ENCODE results near the gene UXT.
A peak's percentile ranks its signal among the peaks of the same experiment; 100 is the strongest.

Gene UXT

GRCh38 chrX:47658301-47658683 lies 688 bp downstream of the UXT start:
- ATAC-seq (ENCODE audit: insufficient read depth, low read depth) (no peak), DNase-seq (no peak)
- H3K9ac ChIP-seq (ENCODE audit: low read depth, low read length): peak overlapping the region; percentile 91
- peaks cover 24% of the 10 kb centered on the region for H3K4me1 ChIP-seq (ENCODE audit: insufficient read depth, low read length)
- H3K9me3 ChIP-seq (ENCODE audit: insufficient read depth, low read length, severe bottlenecking): no peaks in the 10 kb centered on the region
- H3K4me3 ChIP-seq (ENCODE audit: low read depth in 1 of 2, low read length in 2 of 2): peak overlapping the region; percentile 70 to 83; a peak in 3 of 4 replicates
- TF ChIP-seq EZH2 (IDR thresholded peaks at IDR 0.05; ENCODE audit: borderline replicate concordance, low read depth, low read length, severe bottlenecking): no peak
- no peak for TF ChIP-seq CTCF (IDR thresholded peaks at IDR 0.05; ENCODE audit: borderline replicate concordance, extremely low read depth, low read length, poor library complexity, severe bottlenecking)
- peaks cover 14% of the 10 kb centered on the region for H3K79me2 ChIP-seq (ENCODE audit: insufficient read depth, low read length)
- H4K20me1 ChIP-seq (ENCODE audit: insufficient read depth, low read length): no peaks in the 10 kb centered on the region
- peak overlapping the region; percentile 78 for H3K4me2 ChIP-seq (ENCODE audit: insufficient read depth, low read length)
- peak overlapping the region; percentile 96 for H3K27ac ChIP-seq (ENCODE audit: low read length)
- peak overlapping the region; percentile 68; the same call in 1 of the 2 replicates for H2AFZ ChIP-seq (ENCODE audit: low read depth, low read length)
- no peaks in the 10 kb centered on the region for H3K27me3 ChIP-seq (ENCODE audit: insufficient read depth, low read length, poor library complexity)
- H3K36me3 ChIP-seq (ENCODE audit: insufficient read depth, low read length): peaks cover 35% of the 10 kb centered on the region

- Histone ChIP-seq H3K27ac (ENCODE audit: low read length) (peak overlapping the region; percentile 78), H3K9me3 (ENCODE audit: insufficient read depth, low read length, severe bottlenecking) (no peaks in the 10 kb centered on the region), H3K27me3 (ENCODE audit: insufficient read depth, low read length, poor library complexity) (no peaks in the 10 kb centered on the region), H3K4me1 (ENCODE audit: insufficient read depth, low read length) (peaks cover 39% of the 10 kb centered on the region), H3K9ac (ENCODE audit: low read depth, low read length) (peak overlapping the region; percentile 51), H3K4me3 (ENCODE audit: low read depth in 1 of 2, low read length in 2 of 2) (peak overlapping the region; percentile 24 to 68; a peak in 3 of 4 replicates), H4K20me1 (ENCODE audit: insufficient read depth, low read length) (no peaks in the 10 kb centered on the region), H3K79me2 (ENCODE audit: insufficient read depth, low read length) (peaks cover 35% of the 10 kb centered on the region), H2AFZ (ENCODE audit: low read depth, low read length) (peak overlapping the region; percentile 65), H3K4me2 (ENCODE audit: insufficient read depth, low read length) (peak overlapping the region; percentile 93), H3K36me3 (ENCODE audit: insufficient read depth, low read length) (peaks cover 46% of the 10 kb centered on the region)
- TF ChIP-seq EZH2 (IDR thresholded peaks at IDR 0.05; ENCODE audit: borderline replicate concordance, low read depth, low read length, severe bottlenecking): no peak
- TF ChIP-seq CTCF (IDR thresholded peaks at IDR 0.05; ENCODE audit: borderline replicate concordance, extremely low read depth, low read length, poor library complexity, severe bottlenecking): no peak
- ATAC-seq (ENCODE audit: insufficient read depth, low read depth) (no peak), DNase-seq (no peak)
These were observed 7.7 kb downstream of the UXT start for GRCh38 chrX:47651043-47651905.

GRCh38 chrX:47650164-47651042 lies 8.6 kb downstream of the UXT start, which contains the start of gene ELK1:
ELK1 (minus strand) TSS chrX:47650563; CDS start chrX:47641441, 9,122 bp downstream.
- H3K4me2 ChIP-seq (ENCODE audit: insufficient read depth, low read length): peak within 1 kb of the TSS; percentile 93
- ATAC-seq (ENCODE audit: insufficient read depth, low read depth): peak; percentile 94
- H3K4me3 ChIP-seq (ENCODE audit: low read depth in 1 of 2, low read length in 2 of 2): peak within 1 kb of the TSS; percentile 39 to 76; a peak in 3 of 4 replicates
- H3K9me3 ChIP-seq (ENCODE audit: insufficient read depth, low read length, severe bottlenecking): no peaks in the 10 kb centered on the region
- peak within 1 kb of the TSS; percentile 72 for H3K9ac ChIP-seq (ENCODE audit: low read depth, low read length)
- peaks cover 41% of the 10 kb centered on the region for H3K79me2 ChIP-seq (ENCODE audit: insufficient read depth, low read length)
- H3K27ac ChIP-seq (ENCODE audit: low read length): peak within 1 kb of the TSS; percentile 81
- no peaks in the 10 kb centered on the region for H4K20me1 ChIP-seq (ENCODE audit: insufficient read depth, low read length)
- DNase-seq: peak; percentile 96
- peak within 1 kb of the TSS; percentile 84 for H2AFZ ChIP-seq (ENCODE audit: low read depth, low read length)
- TF ChIP-seq EZH2 (IDR thresholded peaks at IDR 0.05; ENCODE audit: borderline replicate concordance, low read depth, low read length, severe bottlenecking) (no peak), CTCF (IDR thresholded peaks at IDR 0.05; ENCODE audit: borderline replicate concordance, extremely low read depth, low read length, poor library complexity, severe bottlenecking) (peak; percentile 11)
- peaks cover 39% of the 10 kb centered on the region for H3K4me1 ChIP-seq (ENCODE audit: insufficient read depth, low read length)
- no peaks in the 10 kb centered on the region for H3K27me3 ChIP-seq (ENCODE audit: insufficient read depth, low read length, poor library complexity)
- H3K36me3 ChIP-seq (ENCODE audit: insufficient read depth, low read length): peaks cover 38% of the 10 kb centered on the region
